SJSA1 (cell line): ENCODE data around the gene ATP8A2. TPM values are rescaled to one million over a fixed set of nuclear protein-coding genes. Genes with fewer than 3 reads are reported as not detected.

Experiments
- DNase-seq, 2 experiments: peaks; one replicate each; pipeline ENCODE4 v3.0.0-alpha.2; 2015 to 2020; ENCODE audit warnings: low spot score in 2 of 2, low read depth in 1 of 2
- H3K27ac ChIP-seq: fragments of 250-450 bp; sonication (Bioruptor Pico); 2 replicates; pipeline ENCODE4 v1.5.1; 2020; ENCODE audit warnings: mild to moderate bottlenecking, moderate library complexity
- H3K27me3 ChIP-seq: fragments of 250-450 bp; sonication (Bioruptor Pico); replicated peaks from 2 replicates; pipeline ENCODE4 v1.5.1; 2020; ENCODE audit warnings: mild to moderate bottlenecking, moderate library complexity
- H3K36me3 ChIP-seq: fragments of 250-450 bp; sonication (Bioruptor Pico); 2 replicates; pipeline ENCODE4 v1.5.1; 2020; ENCODE audit warnings: mild to moderate bottlenecking
- H3K4me1 ChIP-seq: fragments of 250-450 bp; sonication (Bioruptor Pico); replicated peaks from 2 replicates; pipeline ENCODE4 v1.6.1; 2021; ENCODE audit warnings: mild to moderate bottlenecking
- H3K4me3 ChIP-seq: fragments of 250-450 bp; sonication (Bioruptor Pico); 2 replicates; pipeline ENCODE4 v1.5.1; 2020; ENCODE audit warnings: mild to moderate bottlenecking
- H3K9me3 ChIP-seq: fragments of 250-450 bp; sonication (Bioruptor Pico); replicated peaks from 2 replicates; pipeline ENCODE4 v1.5.1; 2020; ENCODE audit warnings: mild to moderate bottlenecking
- total RNA-seq: library from RNA; depleted of rRNA; stranded (reverse); fragments of >200 nt; shearing (Covaris generic); gene quantifications from 2 replicates; pipeline ENCODE4 v1.2.3, GENCODE V29; 2014

Gene ATP8A2
- total RNA-seq, 1 experiment from 2014 or later, result 0.13 TPM

DNA sequence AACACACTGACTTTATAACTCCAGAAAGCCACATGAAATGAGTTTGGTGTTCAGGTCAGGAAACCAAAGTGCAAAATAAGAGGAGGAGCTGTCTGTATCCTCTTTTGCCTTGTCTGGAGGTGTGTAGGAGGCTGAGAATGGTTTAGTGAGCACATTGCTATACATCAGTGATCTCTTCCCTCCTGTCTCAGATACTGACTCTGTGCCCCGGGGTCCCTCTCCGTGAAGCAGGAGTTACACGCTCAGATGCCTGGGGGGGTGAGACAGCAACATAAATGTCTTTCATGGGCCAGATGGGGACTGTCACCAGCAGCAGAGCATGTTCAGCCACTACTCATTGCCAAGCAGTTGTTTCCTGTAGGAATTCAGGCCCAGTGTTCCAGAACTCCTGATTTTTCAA, 285.4 kb downstream of the ATP8A2 start:
- no peak overlapping the region for H3K27ac ChIP-seq
- no peak for DNase-seq
- no peaks in the 10 kb centered on the region for H3K27me3 ChIP-seq
- no peak overlapping the region for H3K4me3 ChIP-seq
- no peaks in the 10 kb centered on the region for H3K4me1 ChIP-seq
- no peaks in the 10 kb centered on the region for H3K9me3 ChIP-seq
- no peaks in the 10 kb centered on the region for H3K36me3 ChIP-seq

GRCh38 chr13:25659091-25659795, 287.5 kb downstream of the ATP8A2 start:
- Histone ChIP-seq H3K27me3 (no peaks in the 10 kb centered on the region), H3K9me3 (no peaks in the 10 kb centered on the region), H3K4me1 (no peaks in the 10 kb centered on the region), H3K4me3 (no peak overlapping the region), H3K36me3 (no peaks in the 10 kb centered on the region), H3K27ac (no peak overlapping the region)
- no peak for DNase-seq

GRCh38 chr13:25660996-25661395, 289.2 kb downstream of the ATP8A2 start:
- no peak for DNase-seq
- no peak overlapping the region for H3K4me3 ChIP-seq
- H3K4me1 ChIP-seq, result no peaks in the 10 kb centered on the region
- H3K27me3 ChIP-seq, result no peaks in the 10 kb centered on the region
- H3K9me3 ChIP-seq, result no peaks in the 10 kb centered on the region
- no peaks in the 10 kb centered on the region for H3K36me3 ChIP-seq
- H3K27ac ChIP-seq, result no peak overlapping the region

DNA sequence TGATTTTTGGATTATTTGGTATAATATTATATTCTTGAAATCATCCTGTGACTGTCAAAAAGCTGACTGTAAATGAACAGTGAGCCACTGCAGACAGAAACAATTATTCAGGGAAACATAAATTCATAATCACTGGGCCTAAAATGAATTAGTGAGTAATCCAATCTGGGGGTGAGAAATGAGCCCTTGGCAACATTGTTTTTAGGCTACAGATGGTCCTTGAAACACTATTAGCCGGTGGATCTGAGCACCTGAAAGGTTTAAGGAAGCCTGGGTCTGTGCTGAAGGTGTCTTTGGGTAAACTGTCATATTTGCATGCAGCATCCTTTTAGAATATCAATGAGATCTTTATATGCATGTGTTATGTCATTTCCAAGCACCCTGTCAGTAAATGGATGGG, 290.7 kb downstream of the ATP8A2 start:
- no peaks in the 10 kb centered on the region for H3K27me3 ChIP-seq
- DNase-seq, result no peak
- no peak overlapping the region for H3K4me3 ChIP-seq
- no peaks in the 10 kb centered on the region for H3K4me1 ChIP-seq
- no peaks in the 10 kb centered on the region for H3K36me3 ChIP-seq
- H3K9me3 ChIP-seq, result no peaks in the 10 kb centered on the region
- no peak overlapping the region for H3K27ac ChIP-seq

- Histone ChIP-seq H3K27ac (no peak overlapping the region), H3K9me3 (no peaks in the 10 kb centered on the region), H3K4me3 (no peak overlapping the region), H3K27me3 (no peaks in the 10 kb centered on the region), H3K36me3 (no peaks in the 10 kb centered on the region), H3K4me1 (no peaks in the 10 kb centered on the region)
- no peak for DNase-seq
Measured at GRCh38 chr13:25668345-25668744, 296.6 kb downstream of the ATP8A2 start.

GRCh38 chr13:25673711-25674110, 301.9 kb downstream of the ATP8A2 start:
- H3K36me3 ChIP-seq, result no peaks in the 10 kb centered on the region
- no peaks in the 10 kb centered on the region for H3K27me3 ChIP-seq
- no peak overlapping the region for H3K4me3 ChIP-seq
- H3K4me1 ChIP-seq, result no peaks in the 10 kb centered on the region
- no peak overlapping the region for H3K27ac ChIP-seq
- DNase-seq, result no peak
- no peaks in the 10 kb centered on the region for H3K9me3 ChIP-seq

- no peak overlapping the region for H3K27ac ChIP-seq
- H3K36me3 ChIP-seq, result no peaks in the 10 kb centered on the region
- no peaks in the 10 kb centered on the region for H3K27me3 ChIP-seq
- no peaks in the 10 kb centered on the region for H3K4me1 ChIP-seq
- DNase-seq, result no peak
- H3K4me3 ChIP-seq, result no peak overlapping the region
- no peaks in the 10 kb centered on the region for H3K9me3 ChIP-seq
Measured at GRCh38 chr13:25674371-25674770, 302.6 kb downstream of the ATP8A2 start.

DNA sequence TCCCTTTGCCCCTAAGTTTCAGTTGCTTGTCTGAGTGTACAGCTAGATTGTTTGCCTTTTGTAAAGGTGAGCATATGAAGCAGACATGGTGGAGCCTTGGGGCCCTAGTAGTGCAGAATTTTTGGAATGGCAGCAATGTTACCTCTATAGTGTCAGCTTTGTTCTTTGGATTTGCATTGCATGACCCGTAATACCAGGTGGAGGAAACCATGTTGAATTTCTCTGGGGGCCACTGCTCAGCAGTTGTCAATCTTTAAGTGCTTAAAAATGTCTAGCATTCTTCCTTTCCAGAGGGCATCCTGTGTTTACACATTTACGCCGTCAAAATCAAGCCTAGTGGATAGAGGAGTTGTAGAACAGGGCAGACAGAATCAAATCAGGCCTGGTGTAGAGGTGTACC, 303.3 kb downstream of the ATP8A2 start:
- H3K27me3 ChIP-seq, result no peaks in the 10 kb centered on the region
- H3K9me3 ChIP-seq, result no peaks in the 10 kb centered on the region
- H3K4me3 ChIP-seq, result no peak overlapping the region
- no peak for DNase-seq
- H3K36me3 ChIP-seq, result no peaks in the 10 kb centered on the region
- no peak overlapping the region for H3K27ac ChIP-seq
- H3K4me1 ChIP-seq, result no peaks in the 10 kb centered on the region

GRCh38 chr13:25677956-25678355, 306.2 kb downstream of the ATP8A2 start:
- Histone ChIP-seq H3K9me3 (no peaks in the 10 kb centered on the region), H3K4me3 (no peak overlapping the region), H3K4me1 (no peaks in the 10 kb centered on the region), H3K27ac (no peak overlapping the region), H3K36me3 (no peaks in the 10 kb centered on the region), H3K27me3 (no peaks in the 10 kb centered on the region)
- DNase-seq, result no peak

DNA sequence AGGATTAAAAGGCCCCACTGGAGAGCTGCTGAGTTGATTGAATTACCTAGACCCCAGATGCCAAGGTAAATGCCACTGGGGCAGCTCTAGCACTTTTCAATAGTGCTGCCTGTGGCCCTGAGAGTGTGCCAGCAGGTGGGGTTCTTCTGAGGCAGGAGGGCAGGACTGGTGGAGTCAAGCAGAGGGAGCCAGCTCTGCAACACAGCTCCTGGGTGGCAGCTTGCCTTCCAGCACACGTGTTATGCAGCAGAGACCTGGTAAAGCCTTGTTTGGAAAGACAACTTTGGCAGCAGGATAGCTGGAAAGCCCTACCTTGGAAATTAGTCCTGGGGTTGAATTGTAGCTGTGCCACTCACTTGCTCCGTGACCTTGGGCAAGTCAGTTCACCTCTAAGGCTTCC, 306.6 kb downstream of the ATP8A2 start:
- Histone ChIP-seq H3K9me3 (no peaks in the 10 kb centered on the region), H3K36me3 (no peaks in the 10 kb centered on the region), H3K27ac (no peak overlapping the region), H3K27me3 (no peaks in the 10 kb centered on the region), H3K4me1 (no peaks in the 10 kb centered on the region), H3K4me3 (no peak overlapping the region)
- no peak for DNase-seq

DNA sequence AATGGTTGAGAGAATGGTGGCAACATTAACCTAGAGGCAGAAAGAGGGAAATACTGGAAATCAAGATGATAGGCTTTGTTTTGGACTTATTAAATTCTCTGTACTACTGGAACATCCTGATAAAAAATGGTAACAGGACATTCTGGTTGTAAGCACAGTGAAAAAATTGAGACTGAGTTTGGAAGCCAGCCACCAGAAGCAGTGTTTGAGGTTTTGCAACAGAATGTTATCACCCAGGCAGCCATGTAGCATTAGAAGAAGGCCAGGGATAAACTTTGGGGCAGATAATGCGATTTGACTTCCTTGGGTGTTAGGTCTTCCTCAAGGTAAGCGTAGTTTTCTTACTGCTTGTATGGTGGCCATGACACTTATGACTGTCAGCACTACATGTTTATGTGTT, 307.4 kb downstream of the ATP8A2 start:
- Histone ChIP-seq H3K4me1 (no peaks in the 10 kb centered on the region), H3K9me3 (no peaks in the 10 kb centered on the region), H3K36me3 (no peaks in the 10 kb centered on the region), H3K27ac (no peak overlapping the region), H3K4me3 (no peak overlapping the region), H3K27me3 (no peaks in the 10 kb centered on the region)
- no peak for DNase-seq

DNA sequence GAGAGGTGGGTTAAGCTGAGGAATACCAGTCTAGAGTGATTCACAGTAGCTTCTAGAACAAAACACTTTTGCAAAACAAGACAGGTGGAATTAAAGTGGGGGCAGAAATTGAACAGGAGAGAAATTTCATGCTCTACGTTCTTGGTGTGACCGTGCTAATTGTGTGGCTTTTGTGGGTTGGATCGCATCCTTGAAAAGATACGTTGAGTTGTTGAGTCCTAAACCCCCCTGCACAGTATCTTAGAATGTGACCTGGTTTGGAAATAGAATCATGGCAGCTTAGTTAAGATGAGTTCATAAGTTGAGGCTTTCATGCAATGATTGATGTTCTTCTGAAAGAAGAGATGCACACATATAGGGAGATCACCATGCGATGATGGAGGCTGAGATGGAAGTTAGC, 308.2 kb downstream of the ATP8A2 start:
- DNase-seq, result no peak
- no peak overlapping the region for H3K4me3 ChIP-seq
- H3K27me3 ChIP-seq, result no peaks in the 10 kb centered on the region
- H3K4me1 ChIP-seq, result no peaks in the 10 kb centered on the region
- no peak overlapping the region for H3K27ac ChIP-seq
- H3K36me3 ChIP-seq, result no peaks in the 10 kb centered on the region
- H3K9me3 ChIP-seq, result no peaks in the 10 kb centered on the region

- DNase-seq, result no peak
Measured at GRCh38 chr13:25682276-25682675, 310.5 kb downstream of the ATP8A2 start.

GRCh38 chr13:25683056-25683455, 311.3 kb downstream of the ATP8A2 start:
- no peaks in the 10 kb centered on the region for H3K27me3 ChIP-seq
- no peaks in the 10 kb centered on the region for H3K9me3 ChIP-seq
- no peaks in the 10 kb centered on the region for H3K36me3 ChIP-seq
- no peak overlapping the region for H3K4me3 ChIP-seq
- H3K4me1 ChIP-seq, result no peaks in the 10 kb centered on the region
- no peak for DNase-seq
- H3K27ac ChIP-seq, result no peak overlapping the region

More at GRCh38 chr13:25682276-25682675, 310.5 kb downstream of the ATP8A2 start:
- Histone ChIP-seq H3K9me3 (no peaks in the 10 kb centered on the region), H3K4me3 (no peak overlapping the region), H3K4me1 (no peaks in the 10 kb centered on the region), H3K36me3 (no peaks in the 10 kb centered on the region), H3K27ac (no peak overlapping the region), H3K27me3 (no peaks in the 10 kb centered on the region)
